GM12892 (cell line): ENCODE results near the gene YWHAH. TPM values are rescaled to one million over a fixed set of nuclear protein-coding genes. Genes with fewer than 3 reads are reported as not detected.
A peak's percentile ranks its signal among the peaks of the same experiment; 100 is the strongest.

Experiments used
- DNase-seq: peaks from one replicate; pipeline ENCODE4 v3.0.0; 2011; ENCODE audit not compliant: insufficient read length
- FAIRE-seq: peaks from 2 replicates; lab custom pipeline; 2011; peaks lifted over from hg19 to GRCh38; lab: Jason Lieb, UNC
- POLR2A ChIP-seq: IDR thresholded peaks from 2 replicates; pipeline ENCODE4 v1.6.1; 2011; ENCODE audit warnings: low read depth, low read length, control low read depth
- POLR2AphosphoS5 ChIP-seq: IDR thresholded peaks from 2 replicates; pipeline ENCODE4 v1.6.1; 2011; ENCODE audit warnings: low read depth, low read length, control low read depth
- TAF1 ChIP-seq: IDR thresholded peaks from 2 replicates; pipeline ENCODE4 v1.6.1; 2011; ENCODE audit warnings: low read depth, mild to moderate bottlenecking, control low read depth, low read length, borderline replicate concordance
- polyA plus RNA-seq: library from polyadenylated mRNA; unstranded; fragments of >200 nt; gene quantifications from one replicate; pipeline ENCODE4 v1.2.1, GENCODE V29; 2012; ENCODE audit warnings: missing spikeins, inconsistent platforms; ENCODE audit not compliant: missing spikeins

The YWHAH gene
- polyA plus RNA-seq: 78.1 TPM

DNA sequence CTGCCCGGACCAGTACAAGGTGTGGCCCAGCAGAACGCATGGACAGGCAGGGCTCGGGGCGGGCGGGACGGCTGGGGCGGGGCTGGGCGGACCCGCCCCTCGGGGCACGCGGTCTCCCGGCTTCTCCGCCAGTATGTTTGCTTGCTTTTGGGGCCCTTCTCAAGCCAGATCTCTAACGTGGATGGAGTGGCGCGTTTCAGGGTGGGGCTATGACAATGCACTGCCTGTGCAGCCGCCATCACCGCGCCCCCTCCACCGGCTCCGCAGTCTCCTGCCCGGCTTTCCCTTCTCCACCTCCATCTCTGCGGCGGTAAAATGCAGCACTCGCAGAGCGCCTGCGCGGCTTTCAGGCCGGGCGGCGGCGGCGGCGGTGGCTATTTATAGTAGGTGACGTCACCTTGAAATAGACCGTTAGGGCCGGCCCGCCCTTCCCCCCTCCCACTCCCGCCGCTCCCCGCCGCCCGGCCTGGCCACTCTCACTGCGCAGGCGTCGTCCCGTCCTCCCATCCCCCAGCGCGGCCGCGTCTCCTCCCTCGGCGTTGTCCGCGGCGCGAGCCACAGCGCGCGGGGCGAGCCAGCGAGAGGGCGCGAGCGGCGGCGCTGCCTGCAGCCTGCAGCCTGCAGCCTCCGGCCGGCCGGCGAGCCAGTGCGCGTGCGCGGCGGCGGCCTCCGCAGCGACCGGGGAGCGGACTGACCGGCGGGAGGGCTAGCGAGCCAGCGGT lies at the start of gene YWHAH:
YWHAH (plus strand) TSS at position 558 of the 722 bp plus-strand sequence. CDS start 199 bp downstream, outside the sequence.
- FAIRE-seq: peak; percentile 95
- peak; percentile 89 for DNase-seq

DNA sequence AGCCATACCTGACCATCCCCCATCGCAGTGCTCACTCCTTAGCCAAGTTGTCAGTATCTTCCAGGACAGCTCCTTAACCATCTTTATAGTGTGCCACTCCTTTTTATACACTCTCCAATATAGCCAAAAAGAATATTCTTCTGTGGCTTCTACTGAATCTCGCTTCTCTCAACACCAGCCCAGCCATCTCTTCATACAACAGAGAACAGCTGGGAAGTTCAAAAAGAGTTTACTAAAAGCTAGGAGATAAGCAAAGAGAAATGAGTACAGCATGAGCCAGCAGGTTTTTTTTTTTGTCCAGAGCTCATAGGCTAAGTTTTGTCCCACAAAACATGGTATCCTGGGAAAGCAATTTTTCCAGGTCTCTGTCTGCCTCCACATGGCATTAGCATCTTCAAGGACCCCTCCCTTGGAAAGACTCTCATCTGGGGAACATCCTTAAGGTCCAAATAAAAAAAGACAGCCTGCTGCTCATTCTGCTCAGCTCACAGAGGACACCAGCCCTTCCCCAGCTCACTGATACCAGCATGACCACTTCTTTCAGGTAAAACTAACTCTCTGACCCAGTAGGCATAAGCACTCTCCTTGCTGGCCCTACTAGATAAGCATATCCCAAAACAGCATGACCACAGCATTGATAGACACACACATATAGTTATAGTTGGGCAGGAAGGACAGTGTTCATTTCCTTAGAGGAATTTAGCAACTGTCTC lies 48.8 kb upstream of the YWHAH start:
- DNase-seq: no peak
- TF ChIP-seq TAF1: no peak
- no peak for TF ChIP-seq POLR2A
- TF ChIP-seq POLR2AphosphoS5: no peak
- no peak for FAIRE-seq

More for the DNA sequence above, at the start of gene YWHAH:
- TF ChIP-seq POLR2AphosphoS5 (peak; percentile 88), TAF1 (peak; percentile 80; the same call in 1 of the 2 replicates), POLR2A (peak; percentile 97)

DNA sequence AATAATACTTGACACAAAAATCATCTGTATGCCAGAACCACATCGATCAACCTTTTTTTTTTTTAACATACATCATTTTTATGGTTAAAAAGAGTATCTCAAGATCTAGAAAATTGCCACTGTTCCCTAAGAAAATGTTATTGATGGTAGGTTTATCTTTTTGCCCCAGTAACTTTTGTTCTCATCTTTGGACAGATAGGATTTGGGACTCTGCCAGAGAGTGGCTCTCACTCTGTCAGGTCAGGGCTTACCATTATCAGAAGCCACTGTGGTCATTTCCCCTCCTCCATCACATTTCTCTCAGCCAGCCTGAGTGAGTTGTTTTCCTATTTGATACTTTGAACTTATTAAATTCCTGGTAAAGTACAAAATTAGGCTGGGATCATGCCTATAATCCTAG lies 47.9 kb upstream of the YWHAH start:
- FAIRE-seq: no peak
- no peak for TF ChIP-seq TAF1
- no peak for TF ChIP-seq POLR2AphosphoS5
- no peak for TF ChIP-seq POLR2A
- no peak for DNase-seq

DNA sequence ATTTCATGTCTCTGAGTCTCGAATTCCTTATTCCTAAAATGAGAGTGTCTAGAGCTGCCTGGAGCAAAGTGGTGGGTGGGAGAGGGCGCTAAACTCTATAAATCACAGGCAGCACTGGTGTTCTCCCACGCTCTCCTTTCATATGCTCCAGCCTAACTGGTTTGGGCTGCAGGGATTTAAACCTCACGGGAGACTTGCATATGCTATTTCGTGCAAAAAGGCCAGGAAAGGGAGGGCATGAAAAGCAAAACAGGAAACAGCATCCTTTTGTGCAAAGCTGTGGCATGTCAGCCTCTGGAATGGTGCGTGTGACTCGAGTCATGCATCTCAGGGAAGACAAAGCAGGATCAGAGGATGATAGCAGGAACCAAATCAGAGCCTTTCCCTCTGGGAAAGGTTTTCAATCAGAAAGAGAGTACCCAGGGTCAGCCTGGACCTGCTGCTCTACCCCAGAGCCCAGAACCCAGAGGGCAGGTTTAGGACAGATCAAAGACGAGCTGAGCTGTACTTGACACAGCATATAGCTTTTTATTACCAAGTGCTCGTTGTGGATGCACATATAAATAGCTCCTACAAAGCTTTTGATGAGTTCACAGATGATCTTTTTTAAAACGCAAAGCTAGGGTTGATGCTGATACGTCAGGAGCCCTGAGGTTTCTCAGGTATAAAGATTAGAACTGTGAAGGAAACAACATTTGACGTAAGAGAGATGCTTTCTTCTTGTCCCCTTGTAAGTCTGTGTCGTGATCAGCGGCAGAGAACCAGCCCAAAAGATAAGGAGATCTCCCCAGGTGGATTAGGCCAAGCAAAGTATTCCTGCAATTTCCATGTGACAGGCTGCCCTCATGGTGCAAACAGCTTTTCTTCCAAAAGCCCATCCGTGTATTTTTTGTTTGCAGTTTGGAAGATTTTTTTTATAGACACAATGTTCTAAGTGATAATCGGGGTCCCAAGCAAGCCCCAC lies 46.2 kb upstream of the YWHAH start:
- TF ChIP-seq TAF1 (no peak), POLR2A (no peak), POLR2AphosphoS5 (no peak)
- FAIRE-seq (no peak), DNase-seq (no peak)

DNA sequence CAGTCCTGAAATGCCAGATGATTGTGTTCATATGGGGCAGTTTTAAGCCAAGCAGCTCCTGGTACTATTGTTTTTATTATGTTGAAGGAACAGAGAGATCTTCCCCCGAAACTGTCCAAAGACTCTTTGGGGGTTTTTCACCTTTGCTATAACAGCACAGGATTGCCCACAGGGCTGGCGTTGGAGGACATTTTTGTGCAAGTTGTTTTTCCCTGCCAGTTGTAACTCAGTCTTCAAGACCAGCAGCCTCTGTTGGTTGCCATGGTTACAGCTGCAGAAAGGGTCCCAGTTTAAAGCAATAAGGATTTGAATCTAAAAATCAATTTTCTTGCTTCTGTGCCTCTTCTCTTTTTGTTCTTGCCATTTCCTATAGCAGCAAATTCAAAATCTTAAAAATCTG lies 45.4 kb upstream of the YWHAH start:
- TF ChIP-seq POLR2A: no peak
- no peak for TF ChIP-seq TAF1
- no peak for TF ChIP-seq POLR2AphosphoS5
- FAIRE-seq (no peak), DNase-seq (no peak)

DNA sequence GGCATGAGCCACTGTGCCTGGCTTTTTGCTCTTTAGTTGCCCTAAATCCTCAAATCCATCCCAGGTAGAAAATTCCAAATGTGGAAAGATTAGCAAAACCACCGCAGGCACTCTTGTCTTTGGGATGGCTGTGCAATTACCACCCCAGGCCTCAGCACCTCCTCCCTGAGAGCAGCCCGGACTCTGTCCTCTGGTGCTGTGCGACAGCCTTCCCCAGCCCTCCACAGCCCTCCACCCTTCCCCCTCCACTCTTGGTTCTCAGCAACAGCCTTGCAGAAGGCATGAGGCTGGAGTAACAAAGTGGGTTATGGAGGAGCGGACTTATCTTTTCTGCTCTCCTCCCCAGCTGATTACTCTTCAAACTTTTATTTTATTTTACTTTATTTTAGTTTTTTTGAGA lies 44.7 kb upstream of the YWHAH start:
- DNase-seq: no peak
- TF ChIP-seq POLR2AphosphoS5: no peak
- TF ChIP-seq POLR2A: no peak
- TF ChIP-seq TAF1: no peak
- no peak for FAIRE-seq

DNA sequence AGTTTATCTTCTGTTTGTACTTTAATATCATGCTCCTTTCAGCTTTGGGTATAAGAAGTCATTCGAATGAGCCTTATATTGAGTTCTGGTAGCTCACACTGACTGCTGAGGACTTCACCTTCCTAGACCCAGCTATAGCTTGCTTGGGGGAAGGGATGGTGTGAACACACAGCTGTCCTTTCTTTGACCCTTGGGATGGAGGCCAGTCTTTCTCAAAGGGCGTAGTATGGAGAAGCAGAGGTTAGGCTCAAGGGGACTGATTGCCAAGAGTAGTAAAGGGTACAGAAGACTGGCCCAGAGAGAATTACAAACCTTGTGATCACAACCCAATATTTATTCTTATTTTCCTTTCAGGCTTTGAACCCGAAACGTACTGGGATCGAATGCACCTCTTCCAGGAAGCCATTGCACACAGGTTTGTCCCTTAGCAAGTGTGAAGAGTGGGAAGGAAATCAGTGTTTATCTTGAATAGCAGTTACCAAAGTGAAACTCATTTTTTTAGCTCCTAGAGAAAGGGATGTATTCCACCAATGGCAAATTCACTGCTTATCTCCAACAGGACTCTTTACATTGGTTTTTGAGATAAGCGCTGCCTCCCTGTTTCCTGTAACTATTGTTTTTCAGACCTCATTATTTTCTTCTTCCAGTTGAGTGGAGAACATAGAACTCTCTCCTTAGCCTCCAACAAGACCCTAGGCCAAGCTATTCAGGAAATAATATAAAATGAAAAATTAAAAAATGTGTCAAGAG lies 42.8 kb upstream of the YWHAH start:
- FAIRE-seq: no peak
- no peak for DNase-seq
- TF ChIP-seq POLR2AphosphoS5 (no peak), POLR2A (no peak), TAF1 (no peak)

DNA sequence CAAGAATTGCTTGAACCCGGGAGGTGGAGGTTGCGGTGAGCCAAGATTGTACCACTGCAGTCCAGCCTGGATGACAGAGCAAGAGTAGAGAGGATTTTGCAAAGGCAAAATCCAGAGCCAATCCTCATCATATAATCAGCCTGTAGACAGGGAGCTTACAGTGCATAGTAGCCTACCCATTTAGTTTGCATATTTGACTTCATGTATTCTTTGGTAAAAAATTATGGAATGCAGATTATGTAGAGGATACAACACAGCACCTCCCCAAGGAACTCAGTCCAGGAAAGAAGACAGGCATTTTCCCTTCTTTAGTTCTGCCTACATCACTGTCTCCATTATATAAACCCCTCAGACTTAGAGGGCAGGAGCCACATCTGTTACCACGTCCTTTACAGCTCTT lies 39.7 kb upstream of the YWHAH start:
- FAIRE-seq (no peak), DNase-seq (no peak)
- TF ChIP-seq POLR2A: no peak
- TF ChIP-seq TAF1: no peak
- TF ChIP-seq POLR2AphosphoS5: no peak

DNA sequence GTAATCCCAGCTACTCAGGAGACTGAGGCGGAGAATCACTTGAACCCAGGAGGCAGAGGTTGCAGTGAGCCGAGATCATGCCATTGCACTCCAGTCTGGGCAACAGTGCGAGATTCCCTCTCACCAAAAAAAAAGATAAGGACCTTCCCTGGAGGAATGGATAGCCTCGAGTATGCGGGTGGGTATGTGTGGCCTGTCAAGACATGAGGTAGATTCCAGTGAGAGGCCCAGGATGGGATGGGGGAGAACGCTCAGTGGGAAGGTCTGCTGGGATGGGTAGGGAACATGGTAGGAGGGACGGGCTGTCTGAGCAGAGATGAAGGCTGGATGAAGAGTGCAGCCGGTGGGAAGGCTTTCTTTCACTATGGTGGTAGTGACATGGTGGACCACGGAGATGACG lies 39.0 kb upstream of the YWHAH start:
- no peak for FAIRE-seq

DNA sequence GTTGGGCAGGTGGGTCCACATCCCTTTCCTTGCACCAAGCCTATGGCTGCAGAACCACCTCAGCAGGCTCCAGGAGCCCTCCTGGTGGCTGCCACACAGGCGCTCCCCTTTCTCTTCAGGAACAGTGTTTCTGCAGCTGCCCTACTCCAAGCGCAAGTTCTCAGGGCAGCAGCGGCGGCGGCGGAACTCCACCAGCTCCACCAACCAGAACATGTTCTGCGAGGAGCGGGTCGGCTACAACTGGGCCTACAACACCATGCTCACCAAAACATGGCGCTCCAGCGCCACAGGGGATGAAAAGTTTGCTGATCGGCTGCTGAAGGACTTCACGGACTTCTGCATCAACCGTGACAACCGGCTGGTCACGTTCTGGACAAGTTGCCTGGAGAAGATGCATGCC lies 38.2 kb upstream of the YWHAH start:
- FAIRE-seq (no peak), DNase-seq (no peak)
- TF ChIP-seq TAF1: no peak

More for the DNA sequence above, 39.0 kb upstream of the YWHAH start:
- TF ChIP-seq TAF1 (no peak), POLR2A (no peak), POLR2AphosphoS5 (no peak)
- DNase-seq: no peak

DNA sequence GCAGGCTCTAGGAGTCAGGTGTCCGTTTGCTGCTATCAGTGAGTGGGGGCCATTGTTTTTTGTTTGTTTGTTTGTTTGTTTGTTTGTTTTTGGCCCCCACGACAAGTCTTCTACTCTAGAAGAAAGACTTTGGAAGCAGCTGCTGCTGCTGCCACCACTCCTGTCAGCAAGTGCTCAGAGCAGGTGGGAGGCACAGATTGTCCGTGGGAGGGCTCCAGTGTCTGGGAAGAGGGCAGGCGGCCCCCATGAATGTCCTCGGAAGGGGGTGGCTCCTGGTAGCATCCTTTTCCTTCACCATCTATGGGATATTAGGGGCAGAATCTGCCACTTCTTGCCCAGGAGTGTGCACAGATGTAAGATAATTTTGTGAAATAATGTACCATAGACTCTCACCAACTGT lies 37.8 kb upstream of the YWHAH start:
- DNase-seq (no peak), FAIRE-seq (no peak)

More for the DNA sequence above, 37.8 kb upstream of the YWHAH start:
- TF ChIP-seq POLR2A (no peak), TAF1 (no peak), POLR2AphosphoS5 (no peak)
